ENCODE measurements around the gene AP5Z1.

GRCh38 chr7:4800926-4801838 is 25.8 kb downstream of the AP5Z1 start:
- TF ChIP-seq EZH2phosphoT487 (IDR thresholded peaks at IDR 0.05; ENCODE audit: insufficient read depth, low read depth) (no peak), EZH2 (IDR thresholded peaks at IDR 0.05; ENCODE audit: insufficient read depth, poor library complexity, severe bottlenecking) (no peak)

All from GM23248 (cell line).